HUES48 (cell line): Measurements from ENCODE around the gene MYO3B.

Experiments used
- H3K27ac ChIP-seq: one replicate; pipeline ENCODE4 v1.7.0; 2013; ENCODE audit warnings: low read depth, low read length, inconsistent platforms
- H3K27me3 ChIP-seq: 2 replicates; pipeline ENCODE4 v1.6.1; 2013; ENCODE audit warnings: mild to moderate bottlenecking, low read length; ENCODE audit not compliant: control insufficient read depth, insufficient read depth
- H3K36me3 ChIP-seq: 2 replicates; pipeline ENCODE4 v1.6.1; 2013; ENCODE audit warnings: low read length; ENCODE audit not compliant: control insufficient read depth, insufficient read depth
- H3K4me1 ChIP-seq: 2 replicates; pipeline ENCODE4 v1.6.1; 2013; ENCODE audit warnings: mild to moderate bottlenecking, low read length; ENCODE audit not compliant: control insufficient read depth, insufficient read depth
- H3K4me3 ChIP-seq: 2 replicates; pipeline ENCODE4 v1.5.1; 2013; ENCODE audit warnings: mild to moderate bottlenecking, low read depth, low read length
- H3K9ac ChIP-seq: 2 replicates; pipeline ENCODE4 v1.6.1; 2013; ENCODE audit warnings: mild to moderate bottlenecking, low read depth, low read length, moderate library complexity
- H3K9me3 ChIP-seq: 2 replicates; pipeline ENCODE4 v1.6.1; 2013; ENCODE audit warnings: low read length; ENCODE audit not compliant: control insufficient read depth, insufficient read depth

Gene MYO3B

DNA sequence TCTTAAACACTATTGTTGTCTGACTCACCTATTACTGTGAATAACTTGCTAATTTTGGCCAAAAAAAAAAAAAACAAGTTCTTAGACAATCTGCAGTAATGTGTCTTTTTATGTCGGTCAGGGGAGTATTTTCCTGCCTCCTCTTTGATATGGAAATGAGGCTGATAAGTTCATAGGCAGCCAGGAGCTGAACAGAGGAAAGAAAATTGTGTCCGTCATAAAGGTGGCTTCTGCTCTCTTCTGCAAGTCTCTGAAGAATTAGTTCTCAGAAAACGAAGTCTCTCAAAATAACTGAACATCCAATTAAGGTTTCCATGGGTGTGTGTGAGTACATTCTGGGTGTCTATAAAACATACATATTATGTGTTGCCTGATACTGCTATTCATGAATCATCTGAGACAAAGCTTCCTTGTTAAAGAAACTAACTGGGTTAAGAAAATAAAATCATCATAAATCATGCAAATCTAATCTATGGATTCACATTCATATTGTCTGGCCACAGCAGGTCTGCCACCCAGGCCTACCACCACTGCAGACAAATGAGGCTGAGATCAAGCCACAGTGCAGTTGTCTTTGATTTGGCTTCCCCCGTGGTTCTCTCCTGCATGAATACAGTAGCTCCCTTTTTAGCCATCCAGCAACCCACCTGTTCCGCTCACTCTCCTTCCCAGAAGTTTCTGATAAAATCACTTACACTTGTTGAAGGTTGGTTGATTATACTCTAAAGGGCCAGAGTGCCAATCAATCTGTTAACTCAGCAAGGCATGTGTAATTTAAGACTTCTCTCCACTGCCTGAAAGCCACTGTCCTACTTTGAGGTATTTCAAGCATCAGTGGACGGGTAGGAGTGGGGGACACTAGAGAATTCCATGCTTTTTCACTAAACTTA lies 517.8 kb downstream of the MYO3B start:
- peak overlapping the region; percentile 16 for H3K27ac ChIP-seq
- H3K36me3 ChIP-seq = no peaks in the 10 kb centered on the region
- H3K4me1 ChIP-seq = peaks cover 17% of the 10 kb centered on the region; the same call in 1 of the 2 replicates
- H3K9me3 ChIP-seq = no peaks in the 10 kb centered on the region
- no peak overlapping the region for H3K4me3 ChIP-seq
- H3K9ac ChIP-seq = no peak overlapping the region
- H3K27me3 ChIP-seq = no peaks in the 10 kb centered on the region

- Histone ChIP-seq H3K4me3 (no peak overlapping the region), H3K27ac (peak overlapping the region; percentile 12), H3K9ac (no peak overlapping the region), H3K27me3 (no peaks in the 10 kb centered on the region), H3K9me3 (no peaks in the 10 kb centered on the region), H3K36me3 (no peaks in the 10 kb centered on the region), H3K4me1 (peaks cover 17% of the 10 kb centered on the region; the same call in 1 of the 2 replicates)
Measured at GRCh38 chr2:170696948-170697347, 519.0 kb downstream of the MYO3B start.

DNA sequence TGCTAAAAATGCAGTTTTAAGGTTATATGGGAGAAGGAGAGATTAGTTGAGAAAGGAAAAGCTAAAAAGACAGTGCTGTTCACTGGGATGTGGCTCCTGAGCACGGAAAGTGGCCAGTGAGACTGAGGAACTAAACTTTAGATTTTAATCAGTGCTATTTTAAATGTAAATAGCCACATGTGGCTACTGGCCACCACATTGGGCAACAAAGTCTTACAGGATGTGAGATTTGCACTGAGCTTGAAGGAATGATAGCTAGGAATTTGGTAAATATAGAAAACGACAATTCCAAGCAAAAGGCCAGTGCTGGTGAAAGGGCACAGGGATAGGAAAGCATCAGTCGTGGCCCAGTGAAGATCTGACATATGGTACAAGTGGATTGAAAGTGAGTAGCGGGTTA lies 523.1 kb downstream of the MYO3B start:
- no peak overlapping the region for H3K27ac ChIP-seq
- peaks cover 9% of the 10 kb centered on the region for H3K4me1 ChIP-seq
- H3K36me3 ChIP-seq = no peaks in the 10 kb centered on the region
- H3K9me3 ChIP-seq = peaks cover 5% of the 10 kb centered on the region; the same call in 1 of the 2 replicates
- H3K27me3 ChIP-seq = 0 out of 2 replicates have a peak, but pooled peaks cover under 1% of the 10 kb centered on the region
- H3K9ac ChIP-seq = no peak overlapping the region
- H3K4me3 ChIP-seq = no peak overlapping the region

DNA sequence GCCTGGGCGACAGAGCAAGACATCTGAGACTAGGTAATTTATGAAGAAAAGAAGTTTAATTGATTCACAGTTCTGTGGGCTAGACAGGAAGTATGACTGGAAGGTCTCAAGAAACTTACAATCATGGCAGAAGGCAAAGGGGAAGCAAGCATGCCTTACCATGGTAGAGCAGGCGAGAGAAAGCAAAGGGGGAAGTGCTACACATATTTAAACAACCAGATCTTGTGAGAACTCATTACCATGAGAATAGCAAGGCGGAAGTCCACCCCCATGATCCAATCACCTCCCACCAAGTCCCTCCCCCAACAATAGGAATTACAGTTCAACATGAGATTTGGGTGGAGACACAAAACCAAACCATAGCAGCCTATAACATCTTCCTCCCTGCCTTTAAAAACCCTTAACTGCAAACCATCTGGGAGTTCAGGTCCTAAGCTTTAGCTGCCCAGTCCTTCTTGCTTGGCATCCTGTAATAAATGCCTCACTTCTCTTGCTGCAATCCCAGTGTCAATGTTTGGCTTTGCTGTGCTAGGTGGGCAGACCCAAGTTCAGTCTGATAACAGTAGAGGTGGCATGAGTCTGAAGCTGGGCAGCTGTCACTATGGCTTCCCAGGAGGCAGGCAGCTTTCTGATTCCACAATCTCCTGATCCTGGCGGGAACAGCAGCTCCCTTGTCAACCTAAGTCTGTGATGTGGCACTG lies 526.0 kb downstream of the MYO3B start:
- no peak overlapping the region for H3K9ac ChIP-seq
- H3K4me3 ChIP-seq = no peak overlapping the region
- H3K4me1 ChIP-seq = peaks cover 12% of the 10 kb centered on the region
- peaks cover 30% of the 10 kb centered on the region for H3K27me3 ChIP-seq
- H3K27ac ChIP-seq = no peak overlapping the region
- peaks cover 5% of the 10 kb centered on the region; the same call in 1 of the 2 replicates for H3K9me3 ChIP-seq
- H3K36me3 ChIP-seq = no peaks in the 10 kb centered on the region
